GM12891 (cell line): Measurements from ENCODE around the gene LEMD1.

Experiments used
- POLR2AphosphoS5 ChIP-seq: IDR thresholded peaks from 2 replicates; pipeline ENCODE4 v1.6.1; 2011; ENCODE audit warnings: low read depth, low read length, control low read depth
- POU2F2 ChIP-seq: IDR thresholded peaks from 2 replicates; pipeline ENCODE4 v1.6.1; 2011; ENCODE audit warnings: low read depth, mild to moderate bottlenecking, control low read depth, low read length, moderate library complexity

DNA sequence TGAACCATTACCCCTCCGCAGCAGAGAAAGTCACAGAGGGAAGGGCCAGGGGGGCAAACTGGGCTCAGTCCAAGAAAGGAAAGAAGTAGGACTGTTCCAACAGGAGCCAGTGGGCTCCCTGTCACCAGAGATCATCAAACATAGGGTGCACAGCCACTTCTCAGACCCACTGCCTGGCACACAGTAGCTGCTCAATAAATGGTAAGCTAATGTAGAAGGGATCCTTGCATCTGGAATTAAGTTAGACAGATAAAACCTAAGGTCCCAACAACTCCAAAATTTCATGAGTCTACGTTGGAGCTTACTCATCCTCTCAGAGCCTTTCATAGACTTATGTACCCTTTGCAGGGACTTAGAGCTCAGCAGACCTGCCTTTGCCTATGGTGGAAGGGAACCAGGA is 30.5 kb upstream of the LEMD1 start:
- TF ChIP-seq POLR2AphosphoS5 (no peak), POU2F2 (no peak)
